Mucosa of stomach (tissue), 1 donor: Measurements from ENCODE around the gene CFAP300.
A peak's percentile ranks its signal among the peaks of the same experiment; 100 is the strongest.

ENCODE experiments used
- H3K27me3 ChIP-seq: one replicate; pipeline ENCODE4 v1.7.0; 2013; ENCODE audit warnings: mild to moderate bottlenecking, low read length; ENCODE audit not compliant: control insufficient read depth, insufficient read depth
- H3K36me3 ChIP-seq: one replicate; pipeline ENCODE4 v1.7.0; 2013; ENCODE audit warnings: low read length; ENCODE audit not compliant: control insufficient read depth, insufficient read depth
- H3K4me1 ChIP-seq: one replicate; pipeline ENCODE4 v1.7.0; 2013; ENCODE audit warnings: mild to moderate bottlenecking, low read length; ENCODE audit not compliant: control insufficient read depth, insufficient read depth
- H3K4me3 ChIP-seq: one replicate; pipeline ENCODE4 v1.7.0; 2013; ENCODE audit warnings: low read length
- H3K9ac ChIP-seq: one replicate; pipeline ENCODE4 v1.7.0; 2013; ENCODE audit warnings: mild to moderate bottlenecking, low read length, moderate library complexity
- H3K9me3 ChIP-seq: one replicate; pipeline ENCODE4 v1.7.0; 2013; ENCODE audit warnings: mild to moderate bottlenecking, low read length, moderate library complexity; ENCODE audit not compliant: control insufficient read depth
- donor health status: Pancreatic carcinoma.

The CFAP300 gene

DNA sequence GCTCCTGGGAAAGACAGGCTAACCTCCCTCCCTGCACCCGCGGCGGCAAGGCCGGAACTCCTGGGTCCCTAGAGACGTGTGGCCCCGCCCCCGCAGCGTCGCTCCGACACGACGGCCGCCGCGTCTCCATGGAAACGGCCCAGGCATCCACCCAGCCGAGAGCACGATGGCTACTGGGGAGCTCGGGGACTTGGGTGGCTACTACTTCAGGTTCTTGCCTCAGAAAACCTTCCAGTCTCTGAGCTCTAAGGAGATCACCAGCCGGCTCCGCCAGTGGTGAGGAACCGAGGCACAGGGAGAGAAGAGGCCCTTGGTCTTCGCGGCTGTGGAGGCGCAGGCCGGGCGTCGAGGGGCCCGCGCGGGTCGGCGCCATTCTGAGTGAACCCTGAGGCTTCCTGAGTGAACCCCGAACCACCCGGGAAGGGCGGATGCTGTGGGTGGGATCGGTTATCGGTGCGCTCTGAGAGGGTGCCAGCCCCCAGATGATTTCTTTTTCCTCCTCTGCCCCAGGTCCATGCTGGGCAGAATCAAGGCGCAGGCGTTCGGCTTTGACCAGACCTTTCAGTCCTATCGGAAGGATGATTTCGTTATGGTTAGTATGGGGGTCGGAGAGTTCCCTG lies at the start of gene CFAP300:
Gene CFAP300 (plus strand): TSS at position 133 of the 620 bp plus-strand sequence. CDS start 34 bp downstream, at position 167.
- peak within 1 kb of the TSS; percentile 27 for H3K4me3 ChIP-seq
- no peaks in the 10 kb centered on the region for H3K4me1 ChIP-seq
- H3K9ac ChIP-seq, result peak within 1 kb of the TSS; percentile 47
- H3K36me3 ChIP-seq, result no peaks in the 10 kb centered on the region
- H3K9me3 ChIP-seq, result no peaks in the 10 kb centered on the region
- no peaks in the 10 kb centered on the region for H3K27me3 ChIP-seq

GRCh38 chr11:102001657-102002338 lies 45.4 kb upstream of the CFAP300 start:
- Histone ChIP-seq H3K4me3 (no peak overlapping the region), H3K4me1 (peaks cover 4% of the 10 kb centered on the region), H3K27me3 (no peaks in the 10 kb centered on the region), H3K9me3 (no peaks in the 10 kb centered on the region), H3K36me3 (no peaks in the 10 kb centered on the region), H3K9ac (no peak overlapping the region)

GRCh38 chr11:102004220-102004619 lies 43.0 kb upstream of the CFAP300 start:
- Histone ChIP-seq H3K27me3 (no peaks in the 10 kb centered on the region), H3K9me3 (no peaks in the 10 kb centered on the region), H3K4me3 (no peak overlapping the region), H3K36me3 (no peaks in the 10 kb centered on the region), H3K4me1 (peaks cover 13% of the 10 kb centered on the region), H3K9ac (no peak overlapping the region)

DNA sequence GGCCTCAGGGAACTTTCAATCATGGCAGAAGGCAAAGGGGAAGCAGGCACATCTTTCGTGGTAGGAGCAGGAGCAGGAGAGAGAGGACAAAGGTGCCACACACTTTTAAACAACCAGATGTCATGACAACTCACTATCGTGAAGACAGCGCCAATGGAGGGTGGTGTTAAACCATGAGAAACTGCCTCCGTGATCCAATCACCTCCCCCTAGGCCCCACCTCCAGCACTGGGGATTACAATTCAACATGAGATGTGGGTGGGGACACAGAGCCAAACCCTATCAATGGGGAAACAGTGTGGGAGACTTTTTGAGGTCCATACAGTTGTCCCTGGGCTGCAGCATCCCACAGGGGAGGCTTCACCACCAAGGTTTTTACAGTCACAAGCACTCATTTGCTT lies 41.9 kb upstream of the CFAP300 start:
- Histone ChIP-seq H3K4me1 (peaks cover 13% of the 10 kb centered on the region), H3K4me3 (no peak overlapping the region), H3K9ac (no peak overlapping the region), H3K9me3 (no peaks in the 10 kb centered on the region), H3K36me3 (no peaks in the 10 kb centered on the region), H3K27me3 (no peaks in the 10 kb centered on the region)

DNA sequence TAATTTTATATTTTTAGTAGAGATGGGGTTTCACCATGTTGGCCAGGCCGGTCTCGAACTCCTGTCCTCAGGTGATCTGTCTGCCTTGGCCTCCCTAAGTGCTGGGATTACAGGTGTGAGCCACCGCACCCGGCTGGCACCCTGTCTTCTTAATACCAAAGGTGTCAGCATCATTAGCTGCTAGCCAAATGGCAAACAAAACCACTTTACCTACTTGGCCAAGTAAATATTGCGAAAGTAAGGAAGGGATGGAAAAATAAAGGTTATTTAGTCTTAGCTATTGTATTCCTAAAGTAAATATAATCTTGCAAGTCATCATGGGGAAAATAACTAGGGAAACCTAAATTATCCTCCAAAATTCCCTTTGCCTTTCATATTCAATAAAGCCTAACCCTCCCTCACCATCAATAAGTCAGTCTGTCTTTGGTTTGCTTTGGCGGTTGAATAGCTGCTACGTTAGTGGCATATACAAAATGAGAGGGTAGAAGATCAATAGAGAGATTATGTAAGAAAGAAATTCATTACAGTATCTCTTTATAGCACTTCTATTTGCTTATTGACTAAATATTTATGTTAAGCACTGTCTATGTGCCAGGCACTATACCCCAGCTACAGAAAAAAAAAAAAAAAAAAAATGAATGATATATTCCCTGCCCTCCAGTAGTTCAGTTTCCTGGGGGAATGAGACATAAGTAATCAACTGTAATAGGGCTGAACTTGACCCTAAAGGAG lies 40.2 kb upstream of the CFAP300 start:
- no peaks in the 10 kb centered on the region for H3K9me3 ChIP-seq
- H3K4me3 ChIP-seq, result no peak overlapping the region
- H3K9ac ChIP-seq, result no peak overlapping the region
- H3K36me3 ChIP-seq, result no peaks in the 10 kb centered on the region
- peaks cover 20% of the 10 kb centered on the region for H3K4me1 ChIP-seq
- no peaks in the 10 kb centered on the region for H3K27me3 ChIP-seq

GRCh38 chr11:102007567-102008437 lies 39.4 kb upstream of the CFAP300 start:
- H3K4me1 ChIP-seq, result peaks cover 20% of the 10 kb centered on the region
- no peaks in the 10 kb centered on the region for H3K36me3 ChIP-seq
- H3K9me3 ChIP-seq, result no peaks in the 10 kb centered on the region
- no peak overlapping the region for H3K9ac ChIP-seq
- H3K4me3 ChIP-seq, result no peak overlapping the region
- H3K27me3 ChIP-seq, result peaks cover 3% of the 10 kb centered on the region

DNA sequence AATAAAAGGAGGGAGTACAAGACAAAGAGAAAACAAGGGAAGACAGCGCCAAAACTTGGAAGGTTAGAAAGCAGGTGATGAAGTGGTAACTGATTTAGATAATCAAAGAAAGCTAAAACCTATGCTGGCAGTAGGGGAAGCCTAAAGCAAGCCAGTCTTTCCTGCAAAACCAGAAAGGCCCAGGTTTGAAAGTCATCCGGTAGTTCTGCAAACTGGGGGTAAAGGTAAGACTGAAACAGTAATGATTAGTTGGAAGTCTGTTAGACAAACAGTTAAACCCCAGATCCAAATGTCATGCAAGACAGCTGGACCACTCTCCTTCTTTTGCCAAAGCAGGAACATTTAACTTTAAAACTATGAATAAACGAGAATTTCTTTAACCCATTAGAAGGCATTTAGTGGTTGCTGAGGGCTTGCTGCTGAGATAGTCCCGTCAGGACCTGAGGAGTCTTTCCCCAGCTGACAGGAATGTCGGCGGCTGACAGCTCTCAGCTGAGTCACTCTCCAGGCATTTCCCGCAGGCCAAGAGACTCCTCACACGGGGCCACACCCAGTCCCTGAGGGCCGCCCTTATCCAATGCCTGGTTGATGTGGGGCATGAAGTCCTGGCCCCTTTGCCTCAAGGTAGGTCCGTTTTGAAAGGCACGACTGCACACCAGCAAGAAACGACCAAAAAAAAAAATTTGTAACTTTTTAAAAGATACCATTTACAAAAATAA lies 36.3 kb upstream of the CFAP300 start:
- Histone ChIP-seq H3K4me3 (no peak overlapping the region), H3K4me1 (peaks cover 20% of the 10 kb centered on the region), H3K27me3 (peaks cover 4% of the 10 kb centered on the region), H3K9ac (no peak overlapping the region), H3K9me3 (no peaks in the 10 kb centered on the region), H3K36me3 (no peaks in the 10 kb centered on the region)

DNA sequence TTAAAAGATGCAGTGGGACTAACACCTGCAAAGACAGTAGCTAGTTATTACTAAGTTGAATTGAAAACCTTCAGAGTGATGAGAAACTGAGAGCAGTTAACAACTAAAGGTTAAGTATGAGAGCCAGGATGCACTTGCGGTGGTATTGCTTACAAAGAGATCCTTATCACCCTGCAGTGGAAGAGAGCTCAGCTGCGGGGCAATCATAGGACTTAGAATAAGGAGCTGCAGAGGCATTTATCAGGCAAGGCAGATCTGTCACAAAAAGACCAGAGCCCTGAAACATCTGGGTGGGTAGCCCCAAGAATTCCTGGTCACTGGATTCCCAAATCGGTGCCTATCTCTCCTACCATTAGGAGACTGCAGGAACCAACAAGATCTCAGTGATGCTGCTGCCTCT lies 34.3 kb upstream of the CFAP300 start:
- Histone ChIP-seq H3K27me3 (peaks cover 4% of the 10 kb centered on the region), H3K4me1 (peaks cover 7% of the 10 kb centered on the region), H3K9ac (no peak overlapping the region), H3K36me3 (no peaks in the 10 kb centered on the region), H3K4me3 (no peak overlapping the region), H3K9me3 (no peaks in the 10 kb centered on the region)

- peaks cover 4% of the 10 kb centered on the region for H3K27me3 ChIP-seq
- H3K9ac ChIP-seq, result no peak overlapping the region
- peaks cover 7% of the 10 kb centered on the region for H3K4me1 ChIP-seq
Measured at GRCh38 chr11:102014756-102015155, 32.5 kb upstream of the CFAP300 start.

DNA sequence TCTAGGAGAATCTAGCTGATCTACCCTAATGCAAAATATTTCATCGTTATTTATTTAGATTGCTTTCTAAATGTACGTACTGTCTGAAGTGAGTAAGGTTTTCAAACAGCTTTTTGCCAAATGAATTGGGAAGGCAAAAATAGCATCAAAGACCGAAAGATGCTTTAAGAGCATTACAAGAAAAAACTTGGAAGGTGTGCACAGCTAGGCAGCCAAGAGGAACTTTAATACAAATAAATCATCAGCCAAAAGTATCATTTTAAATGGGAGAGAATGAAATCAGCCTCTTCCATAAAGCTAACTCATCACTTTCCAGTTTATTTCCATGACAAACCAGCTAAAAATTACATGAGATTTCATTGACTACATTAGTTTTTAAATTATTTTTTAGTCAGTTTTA lies 30.2 kb upstream of the CFAP300 start:
- no peaks in the 10 kb centered on the region for H3K9me3 ChIP-seq
- H3K36me3 ChIP-seq, result no peaks in the 10 kb centered on the region
- H3K27me3 ChIP-seq, result peaks cover 4% of the 10 kb centered on the region
- H3K4me1 ChIP-seq, result no peaks in the 10 kb centered on the region
- no peak overlapping the region for H3K9ac ChIP-seq
- H3K4me3 ChIP-seq, result no peak overlapping the region

More at GRCh38 chr11:102014756-102015155, 32.5 kb upstream of the CFAP300 start:
- H3K4me3 ChIP-seq, result no peak overlapping the region
- H3K36me3 ChIP-seq, result no peaks in the 10 kb centered on the region
- H3K9me3 ChIP-seq, result no peaks in the 10 kb centered on the region

DNA sequence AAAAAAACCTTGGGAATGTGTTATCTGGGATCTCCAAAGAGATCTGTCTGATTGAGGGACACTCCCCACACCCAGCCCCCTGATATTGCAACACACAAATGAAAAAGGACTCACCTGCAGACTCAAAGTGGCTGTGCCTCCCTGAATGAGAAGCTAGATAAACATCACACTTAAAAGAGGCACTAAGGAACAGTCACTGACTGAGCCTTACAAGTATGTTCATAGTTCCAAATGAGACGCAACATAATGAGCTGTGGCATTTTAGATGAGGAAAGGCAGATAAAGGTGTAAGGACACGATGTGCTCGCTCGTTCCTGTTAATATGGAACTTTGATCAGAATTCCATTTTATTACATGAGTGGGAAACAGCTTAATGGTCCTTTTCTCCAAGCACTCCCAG lies 21.0 kb upstream of the CFAP300 start:
- H3K4me3 ChIP-seq, result no peak overlapping the region
- H3K36me3 ChIP-seq, result no peaks in the 10 kb centered on the region
- no peaks in the 10 kb centered on the region for H3K9me3 ChIP-seq
- H3K9ac ChIP-seq, result no peak overlapping the region
- no peaks in the 10 kb centered on the region for H3K4me1 ChIP-seq
- H3K27me3 ChIP-seq, result peaks cover 5% of the 10 kb centered on the region
